A549 (cell line): Measurements from ENCODE around the gene GJB2. TPM values are rescaled to one million over a fixed set of nuclear protein-coding genes. Genes with fewer than 3 reads are reported as not detected.

Source experiments
- ATAC-seq, 2 experiments: fragments of 200-7000 bp in 1 of 2; fragments of >200 bp in 1 of 2; cut with Nextera tagmentation in 1 of 2; cut with Tn5 transposase in 1 of 2; 3 replicates each; pipeline versions ENCODE4 v1.8.0 to v1.9.1; 2018 to 2020; ENCODE audit warnings: mild to moderate bottlenecking in 1 of 2, moderate library complexity in 1 of 2
- CTCF ChIA-PET: fragments of 300-600 bp; sonication (Branson Sonifier 250); formaldehyde crosslinking; extraction: SDS; loops from one replicate; lab custom pipeline; 2021; ENCODE audit warnings: antibody characterized with exemption, inconsistent platforms; lab: Yijun Ruan, JAX
- POLR2A ChIA-PET: fragments of 350-600 bp; formaldehyde crosslinking; extraction: SDS; loops from one replicate; lab custom pipeline; 2021; ENCODE audit warnings: antibody characterized with exemption, inconsistent platforms; lab: Yijun Ruan, JAX
- DNase-seq, 2 experiments: peaks; one replicate each; pipeline versions ENCODE4 v3.0.0 to v3.0.0-alpha.2; 2011 to 2016; ENCODE audit warnings: low read depth in 1 of 2, low spot score in 1 of 2
- FAIRE-seq: peaks from 2 replicates; lab custom pipeline; 2011; peaks lifted over from hg19 to GRCh38; lab: Jason Lieb, UNC
- H3K27ac ChIP-seq, 2 experiments: fragments of >200 bp; sonication (Bioruptor Twin); formaldehyde crosslinking; 3 replicates each; pipeline ENCODE4 v1.5.1; 2016 to 2017
- H3K4me1 ChIP-seq: fragments of >200 bp; sonication (Bioruptor Twin); formaldehyde crosslinking; 3 replicates; pipeline ENCODE4 v1.6.1; 2016
- H3K4me2 ChIP-seq: fragments of >200 bp; sonication (Bioruptor Twin); formaldehyde crosslinking; 3 replicates; pipeline ENCODE4 v1.6.1; 2016
- H3K4me3 ChIP-seq: fragments of >200 bp; sonication (Bioruptor Twin); formaldehyde crosslinking; 3 replicates; pipeline ENCODE4 v1.5.1; 2016
- H3K9me3 ChIP-seq: fragments of >200 bp; sonication (Bioruptor Twin); formaldehyde crosslinking; 3 replicates; pipeline ENCODE4 v1.6.1; 2016
- BCL3 ChIP-seq: fragments of >200 bp; sonication (Bioruptor Twin); formaldehyde crosslinking; IDR thresholded peaks from 3 replicates; pipeline ENCODE4 v1.6.1; 2016
- BHLHE40 ChIP-seq: IDR thresholded peaks from 2 replicates; pipeline ENCODE4 v1.6.1; 2012; ENCODE audit warnings: low read depth, low read length, inconsistent platforms
- CBX2 ChIP-seq: fragments of 200-600 bp; sonication (generic); IDR thresholded peaks from 2 replicates; pipeline ENCODE4 v1.6.1; 2016; ENCODE audit warnings: low read depth, mild to moderate bottlenecking, borderline replicate concordance
- CHD4 ChIP-seq: fragments of 200-600 bp; sonication (generic); IDR thresholded peaks from 2 replicates; pipeline ENCODE4 v1.6.1; 2016; ENCODE audit warnings: antibody characterized with exemption, mild to moderate bottlenecking, borderline replicate concordance
- E2F6 ChIP-seq: IDR thresholded peaks from 2 replicates; pipeline ENCODE4 v1.6.1; 2012; ENCODE audit warnings: low read depth, borderline replicate concordance
- GATA3 ChIP-seq: IDR thresholded peaks from 2 replicates; pipeline ENCODE4 v1.6.1; 2012; ENCODE audit warnings: borderline replicate concordance
- HES2 ChIP-seq: fragments of >200 bp; sonication (Bioruptor Twin); formaldehyde crosslinking; IDR thresholded peaks from 2 replicates; pipeline ENCODE4 v1.6.1; 2016
- HOXA7 ChIP-seq: fragments of 250-450 bp; sonication (Bioruptor Pico); IDR thresholded peaks from 2 replicates; pipeline ENCODE4 v1.5.0; 2020; ENCODE audit warnings: mild to moderate bottlenecking, moderate library complexity
- HOXB13 ChIP-seq: fragments of 250-450 bp; sonication (Bioruptor Pico); IDR thresholded peaks from 2 replicates; pipeline ENCODE4 v1.5.0; 2020; ENCODE audit warnings: low read depth, mild to moderate bottlenecking, moderate library complexity
- JUNB ChIP-seq: fragments of >200 bp; sonication (Bioruptor Twin); formaldehyde crosslinking; IDR thresholded peaks from 2 replicates; pipeline ENCODE4 v1.6.1; 2016
- KDM1A ChIP-seq: fragments of 200-600 bp; sonication (generic); IDR thresholded peaks from 2 replicates; pipeline ENCODE4 v1.6.1; 2016; ENCODE audit warnings: low read depth, mild to moderate bottlenecking
- KDM5A ChIP-seq: fragments of 200-600 bp; sonication (generic); IDR thresholded peaks from 2 replicates; pipeline ENCODE4 v1.6.1; 2016; ENCODE audit warnings: antibody characterized with exemption, mild to moderate bottlenecking
- MAFK ChIP-seq: fragments of 450-650 bp; IDR thresholded peaks from 2 replicates; pipeline ENCODE4 v1.6.1; 2014; ENCODE audit not compliant: partially characterized antibody
- MAZ ChIP-seq: fragments of 150-350 bp; IDR thresholded peaks from 2 replicates; pipeline ENCODE4 v1.6.1; 2014; ENCODE audit warnings: antibody characterized with exemption, low read depth, low read length, borderline replicate concordance
- MYC ChIP-seq: IDR thresholded peaks from 2 replicates; pipeline ENCODE4 v1.6.1; 2012; ENCODE audit warnings: mild to moderate bottlenecking, inconsistent platforms, low read length, improper control_type of control experiment, borderline replicate concordance
- NFE2L2 ChIP-seq: fragments of 150-350 bp; conservative IDR thresholded peaks from 2 replicates; pipeline ENCODE4 v1.6.1; 2014; ENCODE audit warnings: low read length
- NPAS2 ChIP-seq: fragments of 250-450 bp; sonication (Bioruptor Pico); IDR thresholded peaks from 2 replicates; pipeline ENCODE4 v1.8.0; 2022; ENCODE audit warnings: mild to moderate bottlenecking, moderate library complexity, borderline replicate concordance
- NR3C1 ChIP-seq: fragments of >200 bp; sonication (Bioruptor Twin); formaldehyde crosslinking; IDR thresholded peaks from 3 replicates; pipeline ENCODE4 v1.6.1; 2017
- PBX3 ChIP-seq: IDR thresholded peaks from 2 replicates; pipeline ENCODE4 v1.6.1; 2012
- POLR2A ChIP-seq: IDR thresholded peaks from 2 replicates; pipeline ENCODE4 v1.6.1; 2012; ENCODE audit warnings: mild to moderate bottlenecking, low read length
- RNF2 ChIP-seq: fragments of 200-600 bp; sonication (generic); IDR thresholded peaks from 2 replicates; pipeline ENCODE4 v1.6.1; 2016; ENCODE audit warnings: low read depth, mild to moderate bottlenecking, antibody characterized with exemption, moderate library complexity, borderline replicate concordance
- SREBF2 ChIP-seq: fragments of 450-650 bp; IDR thresholded peaks from 2 replicates; pipeline ENCODE4 v1.6.1; 2014; ENCODE audit warnings: mild to moderate bottlenecking, moderate library complexity
- USF2 ChIP-seq: fragments of 450-650 bp; IDR thresholded peaks from 2 replicates; pipeline ENCODE4 v1.6.1; 2014; ENCODE audit warnings: antibody characterized with exemption
- ZSCAN20 ChIP-seq: fragments of 250-450 bp; sonication (Bioruptor Pico); IDR thresholded peaks from 2 replicates; pipeline ENCODE4 v1.8.0; 2022; ENCODE audit warnings: mild to moderate bottlenecking, moderate library complexity
- WGBS: methylation state at CpG from one replicate; pipeline ENCODE4 v1.1.6; 2017; ENCODE audit errors: missing lambda C conversion rate; 5-methylcytosine and 5-hydroxymethylcytosine counted together
- polyA plus RNA-seq, 4 experiments: library from polyadenylated mRNA; depleted of rRNA in 3 of 4; stranded (reverse); fragments of >200 nt; fragmentation: RNase III in 1 of 4; extraction: RNeasy Plus Mini Kit Qiagen cat#74134 plus additional on column Dnase treatment in 1 of 4; gene quantifications; 2 replicates in 3 of 4; 3 replicates in 1 of 4; pipeline ENCODE4 v1.2.3, GENCODE V29; 2011 to 2017

The GJB2 gene
- polyA plus RNA-seq, 2 of the 4 experiments (the other 2 are of a cell fraction) = 0.40 to 0.66 TPM

- no peak for TF ChIP-seq RNF2
- no peak for TF ChIP-seq NR3C1
- TF ChIP-seq BHLHE40 = peak; percentile 68
- no peak for TF ChIP-seq ZSCAN20
- TF ChIP-seq HOXB13 (CRISPR knock-in tag) = no peak
- TF ChIP-seq BCL3 = no peak
- no peak for TF ChIP-seq GATA3
- TF ChIP-seq HES2 = no peak
- TF ChIP-seq CBX2 = no peak
These were observed 17.9 kb downstream of the GJB2 start (continued) for GRCh38 chr13:20174656-20175405.

- Histone ChIP-seq H3K4me2 (no peak overlapping the region), H3K27ac (peak overlapping the region in 1 of 2 experiments; percentile 80; a peak in 2 of 6 replicates), H3K4me1 (peaks cover 17% of the 10 kb centered on the region), H3K9me3 (no peaks in the 10 kb centered on the region), H3K4me3 (no peak overlapping the region)
- FAIRE-seq (no peak), ATAC-seq (no peak), DNase-seq (no peak)
- POLR2A ChIA-PET = no interaction called here
- TF ChIP-seq E2F6 (no peak), NFE2L2 (no peak), SREBF2 (no peak), MYC (no peak), NPAS2 (CRISPR knock-in tag) (no peak), MAZ (no peak), KDM1A (no peak), KDM5A (no peak), HOXA7 (CRISPR knock-in tag) (no peak), HES2 (no peak), MAFK (no peak), GATA3 (no peak), BCL3 (no peak), POLR2A (no peak), CHD4 (no peak), BHLHE40 (no peak), NR3C1 (no peak), PBX3 (no peak), JUNB (no peak), USF2 (no peak)
- WGBS = 92% methylated on average over 8 of the region's 8 CpGs
- CTCF ChIA-PET = interaction anchor here (0.6 to 2.1 kb wide), 3 partner anchors 9 to 484 kb away, joined by 3 to 5 read pairs (median 4); no protein-coding TSS in a partner anchor
These were observed 19.5 kb downstream of the GJB2 start for GRCh38 chr13:20173116-20173746.
